Endometrial microvascular endothelial cells (primary cell): ENCODE data around the gene LRRC75B. TPM values are rescaled to one million over a fixed set of nuclear protein-coding genes. Genes with fewer than 3 reads are reported as not detected.

Experiments
- in situ Hi-C: cut with HindIII; loops from 2 replicates; pipeline ENCODE4 v1.10.0; 2017; ENCODE audit warnings: low sequenced_read_pairs, low pct_unique_long_range_greater_than_20kb; ENCODE audit errors: inconsistent ontology term
- total RNA-seq: library from RNA; depleted of rRNA; stranded (reverse); fragments of >200 nt; gene quantifications from one replicate; pipeline ENCODE4 v1.2.3, GENCODE V29; 2015; ENCODE audit errors: inconsistent ontology term

The LRRC75B gene
- total RNA-seq, 1 donor from 2014 or later = 2.0 TPM

- in situ Hi-C loops = no loop called here
Measured at GRCh38 chr22:24541681-24542515, 51.0 kb downstream of the LRRC75B start.

DNA sequence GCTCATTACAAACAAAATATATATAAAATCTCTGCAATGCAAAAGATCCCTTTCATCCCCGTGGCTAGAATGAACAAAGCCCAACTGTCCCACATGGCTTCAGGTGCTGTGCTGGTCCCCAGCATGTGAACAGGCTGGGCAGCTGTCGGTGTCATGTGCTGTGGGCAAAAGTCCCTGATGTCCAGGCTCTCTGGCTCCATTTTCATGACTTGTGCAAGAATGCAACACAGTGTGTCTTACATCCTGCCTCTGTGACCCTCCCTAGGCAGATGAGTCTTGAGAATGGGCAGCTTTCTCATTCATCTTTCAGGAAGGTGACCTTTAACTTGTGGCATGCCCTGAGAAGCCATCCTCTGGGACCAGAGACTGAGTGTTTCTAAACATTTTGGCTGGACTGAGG, 52.4 kb downstream of the LRRC75B start:
- in situ Hi-C loops = no loop called here

DNA sequence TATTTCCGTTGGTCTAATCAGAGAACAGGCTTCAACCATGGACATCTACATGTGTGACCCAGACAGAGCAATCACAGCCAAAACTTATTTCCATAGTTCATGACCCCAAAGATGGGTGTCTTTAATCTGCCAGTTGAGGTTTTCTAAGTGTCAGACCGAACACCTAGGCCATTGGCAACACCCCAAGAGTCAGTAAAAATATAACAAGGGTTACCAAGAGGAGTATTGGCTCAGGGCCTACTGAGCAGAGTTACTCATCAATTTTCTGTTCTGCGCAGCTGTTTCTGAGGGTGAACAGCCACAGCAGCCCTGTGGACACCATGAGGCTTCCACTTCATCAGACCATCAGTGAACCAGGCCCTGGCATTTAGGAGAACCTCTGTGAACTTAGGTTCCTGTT, 56.8 kb downstream of the LRRC75B start:
- in situ Hi-C loops = no loop called here

Other genes starting within 250 kb of the LRRC75B start
- 2.1 TPM for gene ADORA2A, start 165.5 kb downstream of the LRRC75B start, total RNA-seq
- gene UPB1, start 97.7 kb downstream of the LRRC75B start, total RNA-seq = not detected
- 152 TPM for gene GUCD1, start 37.9 kb downstream of the LRRC75B start, total RNA-seq
- gene SNRPD3, start 37.1 kb downstream of the LRRC75B start, total RNA-seq = 343 TPM
- gene GGT1, start 10.1 kb upstream of the LRRC75B start, total RNA-seq = 5.4 TPM
- gene PIWIL3, start 181.6 kb upstream of the LRRC75B start, total RNA-seq = not detected
- not detected for gene SGSM1, start 213.1 kb upstream of the LRRC75B start, total RNA-seq